ENCODE measurements around the gene SLC16A1. TPM values are rescaled to one million over a fixed set of nuclear protein-coding genes. Genes with fewer than 3 reads are reported as not detected.

The SLC16A1 gene
- total RNA-seq, 2 experiments from 2014 or later: 84.7 to 86.1 TPM

DNA sequence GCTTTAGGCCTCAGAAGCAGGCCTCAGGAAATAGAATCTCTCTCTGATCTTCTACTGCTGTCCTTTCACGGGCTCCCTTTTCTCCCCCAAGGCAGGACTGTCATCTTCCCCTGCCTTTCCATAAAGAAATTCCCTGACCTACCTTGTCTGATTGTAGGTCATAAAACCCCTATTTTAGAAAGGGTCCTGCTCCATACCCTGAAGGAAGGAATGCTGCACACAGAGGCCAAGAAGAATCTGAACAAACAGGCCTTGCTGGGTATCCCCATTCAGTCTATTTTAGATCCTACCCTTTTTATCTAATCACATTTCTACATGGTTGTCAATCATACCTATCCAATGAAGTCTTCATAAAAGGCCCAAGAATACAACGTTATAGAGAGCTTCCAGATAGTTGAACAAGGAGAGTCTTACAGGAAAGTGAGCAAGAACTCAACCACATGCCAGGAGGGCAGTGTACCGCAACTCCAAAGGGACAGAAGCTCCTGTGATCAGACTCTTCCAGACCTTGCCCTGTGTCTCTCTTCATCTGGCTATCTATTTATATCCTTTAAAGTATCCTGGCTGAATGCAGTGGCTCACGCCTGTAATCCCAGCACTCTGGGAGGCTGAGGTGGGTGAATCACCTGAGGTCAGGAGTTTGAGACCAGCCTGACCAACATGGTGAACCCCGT is 93.1 kb downstream of the SLC16A1 start:
- ChIA-PET POLR2A (no interaction called here), CTCF (interaction anchor here (0.6 kb wide), 1 partner anchor 95 kb away, joined by 3 read pairs; no protein-coding TSS in a partner anchor)

Other genes with a start within 250 kb of the SLC16A1 start
- 10 to 100 TPM; 34.9 to 35.9 TPM for gene RHOC, start 249.1 kb downstream of the SLC16A1 start, total RNA-seq
- under 1 TPM; 0.42 to 0.88 TPM for gene PPM1J, start 240.9 kb downstream of the SLC16A1 start, total RNA-seq
- gene LRIG2, start 117.0 kb upstream of the SLC16A1 start, total RNA-seq: 1 to 10 TPM; 6.9 to 7.2 TPM

Data from activated CD8-positive, alpha-beta memory T cell treated with anti-CD3 and anti-CD28 coated beads for 36 hours (primary cell).